UCSD-AML1 (cell line): Measurements from ENCODE around the gene AMMECR1.
"Not testable (repeated sequence)": the region's sequence is repeated elsewhere in the genome, so short reads cannot be mapped to it uniquely, and the experiment has no call there.

Experiments used
- DNase-seq: peaks from one replicate; lab custom pipeline; 2025; ENCODE audit not compliant: unreplicated experiment; lab: John Stamatoyannopoulos, UW

The AMMECR1 gene

GRCh38 chrX:110259117-110259516 is 58.8 kb downstream of the AMMECR1 start:
- DNase-seq = no peak

GRCh38 chrX:110258552-110258951 is 59.3 kb downstream of the AMMECR1 start:
- no peak for DNase-seq

- DNase-seq = no peak
Measured at GRCh38 chrX:110257889-110258288, 60.0 kb downstream of the AMMECR1 start.

GRCh38 chrX:110252711-110253110 is 65.2 kb downstream of the AMMECR1 start:
- DNase-seq = no peak

- DNase-seq = no peak
Measured at GRCh38 chrX:110251961-110252360, 65.9 kb downstream of the AMMECR1 start.

GRCh38 chrX:110251526-110251925 is 66.4 kb downstream of the AMMECR1 start:
- DNase-seq = no peak

GRCh38 chrX:110250847-110251246 is 67.0 kb downstream of the AMMECR1 start:
- DNase-seq = no peak

- no peak for DNase-seq
Measured at GRCh38 chrX:110248578-110248977, 69.3 kb downstream of the AMMECR1 start.

GRCh38 chrX:110245011-110245410 is 72.9 kb downstream of the AMMECR1 start:
- DNase-seq = no peak

- no peak for DNase-seq
Measured at GRCh38 chrX:110242371-110242770, 75.5 kb downstream of the AMMECR1 start.

- DNase-seq = no peak
Measured at GRCh38 chrX:110241816-110242215, 76.1 kb downstream of the AMMECR1 start.

- not testable (repeated sequence) for DNase-seq
Measured at GRCh38 chrX:110238259-110238658, 79.6 kb downstream of the AMMECR1 start.

- DNase-seq = not testable (repeated sequence)
Measured at GRCh38 chrX:110231485-110231884, 86.4 kb downstream of the AMMECR1 start.

- DNase-seq = not testable (repeated sequence)
Measured at GRCh38 chrX:110229497-110230111, 88.3 kb downstream of the AMMECR1 start.

- no peak for DNase-seq
Measured at GRCh38 chrX:110228453-110228852, 89.4 kb downstream of the AMMECR1 start.

- no peak for DNase-seq
Measured at GRCh38 chrX:110226931-110227330, 91.0 kb downstream of the AMMECR1 start.

GRCh38 chrX:110224926-110225617 is 92.8 kb downstream of the AMMECR1 start:
- no peak for DNase-seq

GRCh38 chrX:110222497-110223257 is 95.2 kb downstream of the AMMECR1 start:
- no peak for DNase-seq

GRCh38 chrX:110219920-110220319 is 98.0 kb downstream of the AMMECR1 start:
- no peak for DNase-seq

GRCh38 chrX:110218591-110218990 is 99.3 kb downstream of the AMMECR1 start:
- no peak for DNase-seq

- DNase-seq = no peak
Measured at GRCh38 chrX:110216027-110216426, 101.9 kb downstream of the AMMECR1 start.

- no peak for DNase-seq
Measured at GRCh38 chrX:110215411-110215810, 102.5 kb downstream of the AMMECR1 start.
